Lower leg skin (tissue), 3 donors: Measurements from ENCODE around the gene OSBP2.

Source experiments
- CTCF ChIP-seq, 3 donors: fragments of 450-650 bp; IDR thresholded peaks; one replicate each; pipeline ENCODE4 v1.5.1; 2016; ENCODE audit warnings: antibody characterized with exemption in 3 of 3, mild to moderate bottlenecking in 3 of 3, moderate library complexity in 2 of 3
- POLR2A ChIP-seq, 2 donors: fragments of 450-650 bp; IDR thresholded peaks; one replicate each; pipeline ENCODE4 v1.6.1; 2016 to 2017; ENCODE audit warnings: antibody characterized with exemption in 2 of 2, mild to moderate bottlenecking in 1 of 2, moderate library complexity in 1 of 2

- TF ChIP-seq CTCF (IDR thresholded peaks at IDR 0.05) = no peak
- TF ChIP-seq POLR2A (IDR thresholded peaks at IDR 0.05) = no peak
These were observed 176.0 kb downstream of the OSBP2 start for GRCh38 chr22:30870451-30871345.
